ENCODE data around the gene EBI3.
"Not testable (repeated sequence)": the region's sequence is repeated elsewhere in the genome, so short reads cannot be mapped to it uniquely, and the experiment has no call there.

EBI3 gene

GRCh38 chr19:4216846-4217245 is 12.5 kb upstream of the EBI3 start:
- no peak for TF ChIP-seq CTCF (IDR thresholded peaks at IDR 0.05; ENCODE audit: insufficient read depth, low read depth, low read length, missing control alignments)
- H3K4me3 ChIP-seq (ENCODE audit: low read depth, low read length), result no peak overlapping the region
- DNase-seq (ENCODE audit: low read depth), result no peak

GRCh38 chr19:4217429-4218264 is 11.7 kb upstream of the EBI3 start:
- H3K4me3 ChIP-seq (ENCODE audit: low read depth, low read length), result no peak overlapping the region
- TF ChIP-seq CTCF (IDR thresholded peaks at IDR 0.05; ENCODE audit: insufficient read depth, low read depth, low read length, missing control alignments), result no peak
- no peak for DNase-seq (ENCODE audit: low read depth)

GRCh38 chr19:4218523-4218922 is 10.8 kb upstream of the EBI3 start:
- DNase-seq (ENCODE audit: low read depth); H3K4me3 ChIP-seq (ENCODE audit: low read depth, low read length): not testable (repeated sequence)

GRCh38 chr19:4220188-4220587 is 9.1 kb upstream of the EBI3 start:
- no peak for TF ChIP-seq CTCF (IDR thresholded peaks at IDR 0.05; ENCODE audit: insufficient read depth, low read depth, low read length, missing control alignments)
- H3K4me3 ChIP-seq (ENCODE audit: low read depth, low read length), result no peak overlapping the region
- DNase-seq (ENCODE audit: low read depth), result no peak

GRCh38 chr19:4224470-4224869 is 4.9 kb upstream of the EBI3 start:
- no peak for TF ChIP-seq CTCF (IDR thresholded peaks at IDR 0.05; ENCODE audit: insufficient read depth, low read depth, low read length, missing control alignments)
- no peak for DNase-seq (ENCODE audit: low read depth)
- no peak overlapping the region for H3K4me3 ChIP-seq (ENCODE audit: low read depth, low read length)

- H3K4me3 ChIP-seq (ENCODE audit: low read depth, low read length), result no peak overlapping the region
- DNase-seq (ENCODE audit: low read depth), result no peak
- no peak for TF ChIP-seq CTCF (IDR thresholded peaks at IDR 0.05; ENCODE audit: insufficient read depth, low read depth, low read length, missing control alignments)
Measured at GRCh38 chr19:4225885-4226284, 3.4 kb upstream of the EBI3 start.

- no peak for TF ChIP-seq CTCF (IDR thresholded peaks at IDR 0.05; ENCODE audit: insufficient read depth, low read depth, low read length, missing control alignments)
- no peak for DNase-seq (ENCODE audit: low read depth)
- H3K4me3 ChIP-seq (ENCODE audit: low read depth, low read length), result peak overlapping the region; percentile 94
Measured at GRCh38 chr19:4227771-4228170, 1.6 kb upstream of the EBI3 start.

Measured in GM12865 (cell line).